ENCODE results near the gene NVL.
"Not testable (repeated sequence)": the region's sequence is repeated elsewhere in the genome, so short reads cannot be mapped to it uniquely, and the experiment has no call there.

The NVL gene

DNA sequence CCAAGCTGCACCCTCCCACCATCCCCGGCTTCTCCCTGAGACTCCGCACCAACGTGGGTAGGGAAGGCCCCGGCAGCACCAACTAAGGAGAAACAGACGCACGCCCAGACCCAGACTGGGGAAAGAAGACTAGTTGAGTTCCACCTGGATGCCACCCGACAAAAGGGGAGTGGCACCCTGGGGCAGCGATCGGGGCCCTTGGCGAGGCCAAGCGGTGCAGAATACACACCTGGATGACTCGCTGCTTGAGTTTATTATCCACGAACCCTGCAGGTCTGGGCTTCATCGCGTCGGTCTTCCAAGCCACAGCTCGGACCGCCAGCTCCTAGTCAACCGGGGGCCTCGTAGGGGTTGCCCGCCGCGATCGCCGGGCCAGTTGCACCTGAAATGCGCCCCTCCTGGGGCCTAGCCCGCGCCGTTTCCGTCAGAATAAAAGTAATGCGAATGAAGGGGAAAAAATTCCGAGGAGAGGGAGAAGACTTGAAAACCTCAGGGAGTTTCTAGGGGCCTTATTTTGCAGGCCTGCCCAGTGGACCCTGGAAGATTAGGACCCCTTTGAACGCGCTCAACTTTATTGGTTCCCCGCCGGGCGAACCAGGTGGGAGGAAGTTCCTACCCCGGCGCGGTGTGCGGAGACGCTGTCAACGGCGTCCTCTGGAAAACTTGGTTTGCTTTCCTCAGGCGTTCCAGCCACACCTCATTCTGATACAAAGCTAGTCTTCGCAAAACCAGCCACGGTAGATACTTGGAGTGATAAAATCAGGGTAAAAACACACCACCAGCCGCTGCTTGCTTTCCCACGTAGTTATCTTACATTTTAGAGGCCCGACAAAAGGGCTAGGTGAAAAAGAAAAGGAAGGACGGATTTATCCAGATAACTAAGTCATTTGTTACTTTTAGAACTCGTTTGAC is at the start of gene NVL:
Gene NVL (minus strand): TSS at position 331 of the 912 bp plus-strand sequence. CDS start 45 bp downstream, at position 286.
- DNase-seq, result peak; percentile 74

DNA sequence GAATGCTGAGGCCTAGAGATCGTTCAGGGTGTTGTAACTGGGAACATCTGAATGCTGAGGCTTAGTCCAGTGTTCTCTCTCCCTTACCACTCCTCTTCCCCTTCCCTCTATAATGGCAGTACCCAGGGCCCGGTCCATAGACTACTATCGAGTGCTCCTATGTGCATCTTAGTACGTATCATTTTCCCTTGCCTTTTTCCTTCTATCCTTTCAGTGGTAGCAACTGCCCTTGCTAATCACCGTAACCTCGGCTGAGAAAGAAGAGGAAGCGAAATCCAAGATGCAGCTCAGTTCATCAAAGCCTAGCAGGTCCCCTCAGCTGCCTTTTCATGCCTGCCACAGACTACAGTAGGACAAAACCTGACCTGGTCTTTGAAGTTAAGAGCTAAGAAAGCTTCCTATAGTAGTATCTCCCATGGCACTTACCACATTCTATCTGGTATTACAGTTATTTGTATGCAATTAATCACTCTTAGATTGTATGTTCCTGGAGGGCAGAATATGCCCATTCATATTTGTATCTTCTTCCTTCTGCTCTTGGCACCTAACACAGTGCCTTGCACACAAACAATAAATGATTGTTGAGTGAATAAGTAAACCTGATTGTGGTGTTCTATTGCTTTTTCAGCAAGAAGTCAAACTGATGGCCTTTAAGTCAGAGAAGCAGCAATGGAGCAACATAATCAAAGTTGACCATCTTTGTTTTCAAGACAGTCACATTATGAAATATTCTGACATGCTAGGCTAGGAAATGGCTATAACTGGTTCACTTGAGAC is 49.1 kb upstream of the NVL start:
- no peak for DNase-seq

DNA sequence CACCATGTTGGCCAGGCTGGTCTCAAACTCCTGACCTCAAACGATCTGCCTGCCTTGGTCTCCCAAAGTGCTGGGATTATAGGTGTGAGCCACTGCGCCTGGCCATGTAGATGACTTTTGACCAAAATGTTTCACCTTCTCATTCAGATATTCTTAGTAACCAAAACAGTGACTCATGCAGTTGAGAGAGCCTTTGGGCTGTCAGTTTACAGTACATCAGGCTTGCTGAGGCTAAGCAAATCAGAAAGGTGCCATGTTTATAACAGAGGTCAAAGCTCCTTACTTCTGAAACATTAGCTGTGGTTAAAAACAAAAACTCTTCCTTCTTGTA is 47.7 kb upstream of the NVL start:
- no peak for DNase-seq

DNA sequence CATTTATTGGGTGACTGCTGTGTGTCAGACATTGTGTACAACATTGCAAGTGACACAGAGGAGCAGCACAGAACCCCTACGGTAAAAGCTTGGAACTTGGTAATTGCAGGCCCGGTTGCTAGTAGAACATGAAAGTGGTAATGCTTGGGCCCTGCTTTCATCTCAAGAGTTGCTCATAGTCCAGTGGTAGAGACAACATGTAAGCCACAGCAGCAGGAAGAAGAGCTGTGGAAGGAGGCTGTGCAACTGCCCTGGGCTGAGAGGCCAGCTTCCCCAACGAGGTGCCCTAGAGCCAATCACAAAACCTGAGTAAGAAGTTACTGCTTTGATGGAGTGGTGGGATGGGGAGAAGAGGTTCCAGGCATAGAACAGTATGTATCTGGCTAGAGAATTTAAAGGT is 45.1 kb upstream of the NVL start:
- no peak for DNase-seq

- DNase-seq, result no peak
Observed at GRCh38 chr1:224373008-224373590, 43.1 kb upstream of the NVL start.

DNA sequence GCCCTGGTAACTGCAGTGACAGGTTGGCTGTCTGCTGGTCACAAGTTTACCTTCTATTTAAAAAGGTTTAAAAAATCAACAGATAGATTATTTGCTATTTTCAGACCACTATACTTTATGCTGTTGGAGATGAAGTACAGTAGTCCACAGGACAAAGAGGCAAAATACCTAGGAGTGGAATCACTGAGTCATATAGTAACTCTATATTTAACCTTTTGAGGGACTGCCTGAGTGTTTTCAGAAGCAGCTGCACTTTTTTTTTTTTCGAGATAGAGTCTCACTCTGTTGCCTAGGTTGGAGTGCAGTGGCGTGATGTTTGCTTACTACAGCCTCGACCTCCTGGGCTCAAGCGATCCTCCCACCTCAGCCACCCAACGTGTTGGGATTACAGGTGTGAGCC is 38.4 kb upstream of the NVL start:
- DNase-seq, result no peak

GRCh38 chr1:224359207-224359606 is 29.2 kb upstream of the NVL start:
- no peak for DNase-seq

- DNase-seq, result no peak
Observed at GRCh38 chr1:224358237-224358636, 28.3 kb upstream of the NVL start.

DNA sequence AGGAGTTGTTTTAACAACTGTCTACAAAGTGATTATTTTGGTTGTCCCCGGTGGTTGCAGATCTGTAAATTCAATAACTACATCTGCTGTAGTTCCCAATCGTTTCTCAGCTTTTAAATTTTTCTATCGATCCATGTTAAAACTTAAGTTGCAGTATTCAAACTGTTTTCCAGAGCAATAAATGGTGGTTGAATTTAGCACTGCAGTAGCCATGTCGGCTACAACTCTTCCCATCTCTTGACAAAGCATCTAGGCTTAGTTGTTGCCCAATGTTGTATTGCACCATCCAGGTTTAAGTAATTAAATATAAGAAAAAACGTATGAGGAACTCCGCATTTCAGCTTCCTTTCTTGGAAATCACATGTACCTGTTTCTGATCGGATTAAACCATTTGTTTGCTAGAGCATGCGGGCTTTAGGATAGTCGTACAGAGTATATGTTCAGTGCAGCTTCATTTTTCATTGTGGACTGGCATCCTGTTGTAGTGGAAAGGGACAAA is 27.7 kb upstream of the NVL start:
- DNase-seq, result no peak

- DNase-seq, result peak; percentile 92
Observed at GRCh38 chr1:224356685-224357625, 27.0 kb upstream of the NVL start, which contains the start of gene CNIH4. Gene CNIH4 (plus strand): TSS chr1:224356879. CDS start chr1:224356925, 46 bp downstream.

- DNase-seq, result no peak
Observed at GRCh38 chr1:224353975-224354925, 24.3 kb upstream of the NVL start.

GRCh38 chr1:224352436-224353085 is 22.6 kb upstream of the NVL start:
- not testable (repeated sequence) for DNase-seq

- not testable (repeated sequence) for DNase-seq
Observed at GRCh38 chr1:224349716-224350115, 19.7 kb upstream of the NVL start.

GRCh38 chr1:224348137-224348536 is 18.2 kb upstream of the NVL start:
- no peak for DNase-seq

- no peak for DNase-seq
Observed at GRCh38 chr1:224343679-224344078, 13.7 kb upstream of the NVL start.

DNA sequence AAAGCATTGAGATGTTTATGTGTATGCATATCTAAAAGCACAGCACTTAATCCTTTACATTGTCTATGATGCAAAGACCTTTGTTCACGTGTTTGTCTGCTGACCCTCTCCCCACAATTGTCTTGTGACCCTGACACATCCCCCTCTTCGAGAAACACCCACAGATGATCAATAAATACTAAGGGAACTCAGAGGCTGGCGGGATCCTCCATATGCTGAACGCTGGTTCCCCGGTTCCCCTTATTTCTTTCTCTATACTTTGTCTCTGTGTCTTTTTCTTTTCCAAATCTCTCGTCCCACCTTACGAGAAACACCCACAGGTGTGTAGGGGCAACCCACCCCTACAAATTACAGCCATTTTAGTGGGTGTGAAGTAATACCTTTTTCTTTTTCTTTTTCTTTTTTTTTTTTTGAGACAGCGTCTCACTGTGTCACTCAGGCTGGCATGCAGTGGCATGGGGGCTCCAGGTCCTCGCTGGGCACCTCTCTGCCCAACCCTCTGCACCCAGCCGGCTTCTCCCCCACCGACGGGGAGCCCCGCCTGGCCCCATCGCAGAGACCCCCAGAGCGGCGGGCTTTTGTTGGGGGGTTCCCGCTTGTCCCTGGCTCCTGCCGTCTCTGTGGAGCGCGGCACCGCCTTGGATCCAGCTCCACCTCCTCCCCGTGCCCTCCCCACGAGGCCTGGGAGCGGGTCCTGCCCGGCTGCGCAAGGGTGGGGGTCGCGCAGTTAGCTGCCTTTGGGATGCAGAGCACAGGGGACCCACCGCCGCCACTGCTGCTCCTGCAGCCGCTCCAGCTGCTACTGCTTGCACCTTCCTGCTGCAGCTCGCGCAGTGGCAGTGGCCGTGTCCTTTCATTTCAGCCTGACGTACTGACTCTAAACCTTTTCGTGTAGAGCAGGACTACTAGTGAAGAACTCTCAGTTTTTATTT is 10.7 kb upstream of the NVL start:
- DNase-seq, result peak; percentile 25

DNA sequence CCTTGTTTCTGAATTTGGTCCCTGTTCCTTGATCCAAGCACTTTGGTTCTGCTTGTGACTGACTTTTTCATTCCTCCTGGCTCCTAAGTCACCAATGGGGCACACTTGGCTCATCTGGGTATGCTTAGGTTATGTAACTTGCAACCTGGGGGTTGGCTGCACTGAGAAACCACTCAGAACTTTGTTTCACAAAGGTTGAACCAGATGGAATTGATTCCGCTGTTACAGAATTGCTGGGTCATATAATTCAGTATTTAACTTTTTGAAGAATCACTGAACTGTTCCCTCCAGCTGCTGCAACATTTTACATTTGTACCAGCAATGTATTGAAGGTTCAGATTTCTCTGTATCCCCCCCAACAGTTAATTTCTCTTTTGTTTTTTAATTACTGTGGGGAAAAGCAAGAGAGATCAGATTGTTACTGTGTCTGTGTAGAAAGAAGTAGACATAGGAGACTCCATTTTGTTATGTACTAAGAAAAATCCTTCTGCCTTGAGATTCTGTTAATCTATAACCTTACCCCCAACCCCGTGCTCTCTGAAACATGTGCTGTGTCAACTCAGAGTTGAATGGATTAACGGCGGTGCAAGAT is 9.6 kb upstream of the NVL start:
- DNase-seq, result no peak

- DNase-seq, result no peak
Observed at GRCh38 chr1:224338150-224338838, 8.3 kb upstream of the NVL start.
